ENCODE measurements around the gene RNF150. TPM values are rescaled to one million over a fixed set of nuclear protein-coding genes. Genes with fewer than 3 reads are reported as not detected.

Gene RNF150
- polyA plus RNA-seq, 1 experiment = 9.8 TPM

GRCh38 chr4:141045848-141046247, 87.4 kb downstream of the RNF150 start:
- TF ChIP-seq, protein P1, sequence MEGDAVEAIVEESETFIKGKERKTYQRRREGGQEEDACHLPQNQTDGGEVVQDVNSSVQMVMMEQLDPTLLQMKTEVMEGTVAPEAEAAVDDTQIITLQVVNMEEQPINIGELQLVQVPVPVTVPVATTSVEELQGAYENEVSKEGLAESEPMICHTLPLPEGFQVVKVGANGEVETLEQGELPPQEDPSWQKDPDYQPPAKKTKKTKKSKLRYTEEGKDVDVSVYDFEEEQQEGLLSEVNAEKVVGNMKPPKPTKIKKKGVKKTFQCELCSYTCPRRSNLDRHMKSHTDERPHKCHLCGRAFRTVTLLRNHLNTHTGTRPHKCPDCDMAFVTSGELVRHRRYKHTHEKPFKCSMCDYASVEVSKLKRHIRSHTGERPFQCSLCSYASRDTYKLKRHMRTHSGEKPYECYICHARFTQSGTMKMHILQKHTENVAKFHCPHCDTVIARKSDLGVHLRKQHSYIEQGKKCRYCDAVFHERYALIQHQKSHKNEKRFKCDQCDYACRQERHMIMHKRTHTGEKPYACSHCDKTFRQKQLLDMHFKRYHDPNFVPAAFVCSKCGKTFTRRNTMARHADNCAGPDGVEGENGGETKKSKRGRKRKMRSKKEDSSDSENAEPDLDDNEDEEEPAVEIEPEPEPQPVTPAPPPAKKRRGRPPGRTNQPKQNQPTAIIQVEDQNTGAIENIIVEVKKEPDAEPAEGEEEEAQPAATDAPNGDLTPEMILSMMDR (IDR thresholded peaks at IDR 0.05; ENCODE audit: low read depth, low read length) = no peak
- CTCF ChIA-PET = interaction anchor here (0.6 kb wide), 1 partner anchor 10 kb away, joined by 4 read pairs; no protein-coding TSS in a partner anchor
- no peak overlapping the region for H3K27ac ChIP-seq (ENCODE audit: low read depth, low read length)
- peaks cover 3% of the 10 kb centered on the region; the same call in 1 of the 2 replicates for H3K9me3 ChIP-seq (ENCODE audit: control insufficient read depth, insufficient read depth, low read length)
- DNase-seq (ENCODE audit: low read depth, low spot score) = no peak
- no peaks in the 10 kb centered on the region for H3K27me3 ChIP-seq (ENCODE audit: control insufficient read depth, insufficient read depth, low read length)
- no peak overlapping the region for H3K4me3 ChIP-seq (ENCODE audit: low read depth, low read length)
- POLR2A ChIA-PET = interaction anchor here (0.6 to 1.7 kb wide), 3 partner anchors 9 to 87 kb away, joined by 5 to 8 read pairs (median 7); partner anchors contain the start of gene RNF150

DNA sequence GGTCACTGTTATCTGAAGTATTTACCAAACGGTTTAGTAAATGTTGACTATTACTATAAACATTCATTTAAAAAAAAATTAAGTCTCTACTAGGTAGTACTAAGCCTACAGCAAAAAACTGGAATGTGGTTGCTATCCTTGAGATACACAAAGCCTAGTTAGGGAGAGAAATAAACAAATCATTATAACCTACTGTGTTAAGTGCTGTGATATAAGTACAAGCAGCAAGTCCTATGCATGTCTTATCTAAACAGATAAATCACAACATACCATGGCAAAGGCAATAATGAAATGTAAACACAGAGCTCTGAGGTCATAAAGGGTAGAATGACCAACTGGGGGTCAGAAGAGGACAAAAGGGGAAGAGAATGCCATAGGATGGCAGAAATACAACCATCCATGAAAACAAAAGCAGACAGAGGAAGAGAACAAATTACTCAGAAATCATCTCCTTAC, 92.2 kb downstream of the RNF150 start:
- Histone ChIP-seq H3K27me3 (ENCODE audit: control insufficient read depth, insufficient read depth, low read length) (no peaks in the 10 kb centered on the region), H3K27ac (ENCODE audit: low read depth, low read length) (no peak overlapping the region), H3K9me3 (ENCODE audit: control insufficient read depth, insufficient read depth, low read length) (no peaks in the 10 kb centered on the region), H3K4me3 (ENCODE audit: low read depth, low read length) (no peak overlapping the region)
- DNase-seq (ENCODE audit: low read depth, low spot score) = no peak
- ChIA-PET POLR2A (no interaction called here), CTCF (no interaction called here)
- TF ChIP-seq, protein P1 (IDR thresholded peaks at IDR 0.05; ENCODE audit: low read depth, low read length) = no peak

- ChIA-PET POLR2A (no interaction called here), CTCF (no interaction called here)
- Histone ChIP-seq H3K27ac (ENCODE audit: low read depth, low read length) (no peak overlapping the region), H3K9me3 (ENCODE audit: control insufficient read depth, insufficient read depth, low read length) (no peaks in the 10 kb centered on the region), H3K4me3 (ENCODE audit: low read depth, low read length) (no peak overlapping the region), H3K27me3 (ENCODE audit: control insufficient read depth, insufficient read depth, low read length) (no peaks in the 10 kb centered on the region)
- TF ChIP-seq, protein P1 (IDR thresholded peaks at IDR 0.05; ENCODE audit: low read depth, low read length) = no peak
- no peak for DNase-seq (ENCODE audit: low read depth, low spot score)
Observed at GRCh38 chr4:141039156-141039555, 94.1 kb downstream of the RNF150 start.

- no peak for DNase-seq (ENCODE audit: low read depth, low spot score)
- TF ChIP-seq, protein P1 (IDR thresholded peaks at IDR 0.05; ENCODE audit: low read depth, low read length) = no peak
- H3K27ac ChIP-seq (ENCODE audit: low read depth, low read length) = no peak overlapping the region
- no peaks in the 10 kb centered on the region for H3K9me3 ChIP-seq (ENCODE audit: control insufficient read depth, insufficient read depth, low read length)
- ChIA-PET CTCF (interaction anchor here (2.6 kb wide), 1 partner anchor 95 kb away, joined by 14 read pairs; the partner anchor contains the start of gene RNF150), POLR2A (no interaction called here)
- no peak overlapping the region for H3K4me3 ChIP-seq (ENCODE audit: low read depth, low read length)
- H3K27me3 ChIP-seq (ENCODE audit: control insufficient read depth, insufficient read depth, low read length) = no peaks in the 10 kb centered on the region
Observed at GRCh38 chr4:141038428-141038827, 94.8 kb downstream of the RNF150 start.

- Histone ChIP-seq H3K27ac (ENCODE audit: low read depth, low read length) (no peak overlapping the region), H3K27me3 (ENCODE audit: control insufficient read depth, insufficient read depth, low read length) (no peaks in the 10 kb centered on the region), H3K9me3 (ENCODE audit: control insufficient read depth, insufficient read depth, low read length) (no peaks in the 10 kb centered on the region), H3K4me3 (ENCODE audit: low read depth, low read length) (no peak overlapping the region)
- DNase-seq (ENCODE audit: low read depth, low spot score) = no peak
- TF ChIP-seq, protein P1 (IDR thresholded peaks at IDR 0.05; ENCODE audit: low read depth, low read length) = no peak
- ChIA-PET POLR2A (interaction anchor here (1.6 kb wide), 1 partner anchor 9 kb away, joined by 5 read pairs; no protein-coding TSS in a partner anchor), CTCF (interaction anchor here (2.6 kb wide), 1 partner anchor 96 kb away, joined by 14 read pairs; the partner anchor contains the start of gene RNF150)
Observed at GRCh38 chr4:141037446-141037845, 95.8 kb downstream of the RNF150 start.

Data from AG04450 (cell line).